Activated CD8-positive, alpha-beta memory T cell treated with anti-CD3 and anti-CD28 coated beads, Interleukin-2, amount 50 U/mL, for 24 hours (primary cell): ENCODE results near the gene FAM72D.
"Not testable (repeated sequence)": the region's sequence is repeated elsewhere in the genome, so short reads cannot be mapped to it uniquely, and the experiment has no call there.

Source experiments
- DNase-seq: peaks from one replicate; pipeline ENCODE4 v3.0.0-alpha.2; 2020; ENCODE audit errors: extremely low read depth

FAM72D gene

GRCh38 chr1:145082483-145083255, 13.1 kb upstream of the FAM72D start:
- not testable (repeated sequence) for DNase-seq

DNA sequence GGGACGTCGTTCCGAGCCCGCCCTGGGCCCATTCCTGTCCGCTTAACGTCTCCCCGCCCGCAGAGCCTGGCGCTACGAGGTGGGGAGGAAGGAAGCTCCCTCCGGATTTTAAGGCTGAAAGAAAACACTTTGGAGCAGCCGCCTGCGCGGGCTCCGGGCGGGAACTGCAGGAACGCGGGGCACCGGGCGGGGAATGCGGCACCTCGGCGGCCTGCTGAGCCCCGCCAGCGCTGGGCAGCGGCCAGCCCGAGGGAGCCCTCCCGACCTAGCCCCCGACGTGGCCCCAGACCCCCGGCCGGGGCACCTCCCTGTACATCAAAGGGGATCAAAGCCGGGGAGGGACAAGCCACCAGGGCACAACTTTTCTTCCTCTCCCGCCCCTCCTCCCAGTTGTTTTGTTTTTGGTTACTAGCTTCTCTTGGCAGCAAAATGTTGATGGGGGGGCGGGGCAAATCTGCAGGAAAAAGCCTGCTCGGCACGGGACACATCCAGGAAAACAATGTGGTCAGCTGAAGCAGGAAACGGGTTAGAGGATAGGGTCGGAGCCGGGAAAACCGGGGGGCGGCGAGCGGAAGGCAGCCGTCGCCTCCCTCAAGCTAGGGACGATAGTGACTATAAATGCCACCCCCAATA, 2.1 kb upstream of the FAM72D start:
- not testable (repeated sequence) for DNase-seq

- not testable (repeated sequence) for DNase-seq
Observed at GRCh38 chr1:145094655-145095211, 1.0 kb upstream of the FAM72D start.

- DNase-seq: not testable (repeated sequence)
Observed at GRCh38 chr1:145101725-145102124, 6.0 kb downstream of the FAM72D start.

DNA sequence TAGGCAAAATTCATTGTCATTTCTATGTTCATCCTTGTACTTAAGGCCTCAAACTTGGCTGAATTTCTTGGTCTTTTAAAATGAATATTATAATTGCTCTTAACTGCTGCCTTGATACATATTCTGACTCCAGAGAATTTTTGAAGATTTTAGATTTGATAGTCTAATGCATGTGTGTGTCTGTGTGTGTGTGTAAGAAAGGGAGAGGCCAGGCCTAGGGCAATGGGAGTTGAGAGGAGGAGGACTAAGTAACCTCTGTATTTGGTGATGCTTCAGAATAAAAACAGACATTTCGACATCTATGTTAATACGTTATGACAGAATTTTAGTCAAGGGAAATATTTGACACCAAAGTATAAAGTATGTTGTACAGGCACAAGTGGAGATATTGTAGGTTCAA, 7.5 kb downstream of the FAM72D start:
- DNase-seq: not testable (repeated sequence)

DNA sequence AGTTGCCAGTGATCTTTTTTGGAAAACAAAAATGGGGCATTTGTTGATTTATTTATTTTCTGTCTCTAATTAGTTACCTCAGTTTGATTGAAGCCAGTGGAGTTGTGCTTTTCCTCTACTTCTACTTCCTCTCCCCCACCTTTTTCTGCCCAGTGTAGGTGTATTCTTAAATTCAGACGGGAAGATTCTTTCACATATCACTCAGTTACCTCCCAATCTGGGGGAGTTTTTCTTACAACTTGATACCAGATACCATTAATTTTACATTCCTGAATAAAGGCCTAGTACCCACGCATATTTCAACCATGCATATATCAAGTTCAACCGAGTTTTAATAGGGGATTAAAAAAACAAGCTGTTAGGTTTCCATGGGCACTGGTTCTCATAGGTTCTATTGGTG, 15.9 kb downstream of the FAM72D start:
- not testable (repeated sequence) for DNase-seq

DNA sequence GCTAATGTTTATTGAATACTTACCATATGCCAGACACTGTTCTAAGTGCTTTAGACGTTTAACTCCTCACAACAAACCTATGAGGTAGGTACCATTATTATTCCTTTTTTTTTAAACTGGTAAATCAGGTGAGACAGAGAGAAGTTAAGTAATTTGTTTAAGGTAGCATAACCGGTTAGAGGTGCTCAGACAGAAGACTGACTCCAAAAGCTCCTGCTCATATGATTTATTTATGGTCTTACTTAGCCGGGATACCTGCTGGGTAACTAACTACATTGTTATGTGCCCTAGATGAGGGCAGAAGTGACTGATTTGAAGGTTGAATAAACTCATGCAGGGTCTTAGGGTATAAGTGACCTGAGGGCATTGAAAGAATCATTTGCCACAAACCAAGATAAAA, 16.9 kb downstream of the FAM72D start:
- not testable (repeated sequence) for DNase-seq

GRCh38 chr1:145114560-145115057, 18.8 kb downstream of the FAM72D start:
- not testable (repeated sequence) for DNase-seq

DNA sequence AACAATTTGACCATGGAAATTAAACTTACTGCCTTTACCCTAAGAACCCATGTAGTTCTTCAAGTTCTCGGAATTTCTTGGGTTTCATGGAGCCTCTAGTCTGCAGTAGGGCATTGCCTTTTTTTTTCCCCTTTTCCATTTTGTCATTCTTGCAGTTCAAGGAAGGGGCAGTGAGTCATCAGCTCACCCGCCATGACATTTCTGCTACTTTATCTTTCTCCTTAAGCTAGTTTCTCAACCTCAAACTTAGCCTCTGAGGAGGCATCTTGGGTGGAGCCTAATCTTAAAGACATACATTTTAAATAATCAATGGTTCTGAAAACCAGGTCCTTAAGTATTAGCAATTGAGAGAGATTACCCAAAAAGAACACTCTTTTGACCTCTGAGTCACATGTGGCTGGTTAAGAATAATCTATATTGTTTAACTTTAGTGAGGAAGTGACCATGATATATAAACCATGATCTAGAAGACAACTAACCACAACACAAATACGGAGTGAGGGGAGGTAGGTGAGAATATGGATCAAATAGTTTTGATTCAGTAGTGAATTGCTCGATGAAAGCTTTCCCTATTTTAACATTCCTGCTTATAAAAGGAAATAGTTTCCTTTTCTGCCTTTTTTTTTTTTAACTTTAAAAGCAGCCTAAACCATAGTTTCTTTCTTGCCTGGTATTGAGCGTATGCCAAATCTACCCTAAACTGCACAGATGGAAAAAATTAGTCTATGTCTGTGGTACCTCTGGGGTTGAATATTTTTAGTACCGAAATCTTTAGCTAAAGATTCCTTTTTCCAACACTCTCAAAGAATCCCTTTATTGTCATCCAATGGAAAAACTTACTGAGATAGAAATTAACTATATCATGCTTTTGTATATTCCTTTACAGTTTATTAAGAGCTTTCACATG, 20.1 kb downstream of the FAM72D start:
- not testable (repeated sequence) for DNase-seq

DNA sequence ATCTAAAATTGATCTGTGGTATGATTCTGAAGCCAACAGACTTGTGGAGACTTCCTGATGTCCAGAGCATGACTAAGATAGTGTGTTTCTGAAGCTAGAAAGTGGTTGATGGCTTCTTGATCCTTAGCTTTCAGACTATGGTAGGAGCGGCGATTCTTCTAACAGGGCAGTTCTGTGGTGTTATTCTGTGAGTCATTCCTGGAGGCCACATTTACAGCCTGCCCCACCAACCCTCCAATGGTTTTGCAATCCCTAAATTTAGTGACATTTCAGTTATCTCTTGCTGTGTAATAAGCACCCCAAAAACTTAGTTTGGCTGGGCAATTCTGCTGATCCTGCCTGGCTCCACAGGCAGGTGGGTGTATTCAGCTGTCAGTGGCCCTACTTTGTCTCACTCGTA, 24.1 kb downstream of the FAM72D start:
- not testable (repeated sequence) for DNase-seq

DNA sequence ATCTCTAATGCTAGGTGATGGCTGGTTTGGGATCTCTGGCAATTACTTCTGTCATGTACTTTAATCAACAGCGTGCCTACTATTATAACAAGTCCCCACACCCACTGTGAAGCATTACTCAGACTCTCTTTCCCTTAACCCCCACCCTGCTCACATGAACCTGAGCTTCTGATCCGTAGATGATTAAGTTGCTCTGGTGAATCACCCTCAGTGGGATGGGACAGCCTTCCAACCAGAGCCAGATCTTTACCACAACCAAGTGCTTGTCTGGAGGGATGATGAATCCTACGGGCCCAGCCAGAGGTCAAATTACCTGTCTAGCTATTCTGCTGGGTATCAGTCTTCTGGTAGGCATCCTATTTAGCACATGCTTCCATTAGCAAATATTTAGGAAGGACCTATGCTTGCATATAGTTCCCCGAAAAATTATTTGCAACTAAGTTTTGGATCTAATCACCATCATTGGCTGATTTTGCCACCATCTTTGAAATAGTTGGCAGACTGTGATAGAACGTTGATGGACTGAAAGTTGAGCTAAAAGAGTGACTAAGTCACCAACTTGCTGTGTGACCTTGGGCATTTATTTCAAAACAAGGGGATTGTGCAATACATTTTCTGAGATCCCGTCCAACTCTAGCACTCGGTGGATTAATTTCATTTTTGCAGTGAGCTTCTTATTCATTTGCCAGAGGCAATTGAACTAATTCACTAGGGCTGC, 26.7 kb downstream of the FAM72D start:
- DNase-seq: not testable (repeated sequence)

GRCh38 chr1:145123062-145123395, 27.3 kb downstream of the FAM72D start:
- not testable (repeated sequence) for DNase-seq

DNA sequence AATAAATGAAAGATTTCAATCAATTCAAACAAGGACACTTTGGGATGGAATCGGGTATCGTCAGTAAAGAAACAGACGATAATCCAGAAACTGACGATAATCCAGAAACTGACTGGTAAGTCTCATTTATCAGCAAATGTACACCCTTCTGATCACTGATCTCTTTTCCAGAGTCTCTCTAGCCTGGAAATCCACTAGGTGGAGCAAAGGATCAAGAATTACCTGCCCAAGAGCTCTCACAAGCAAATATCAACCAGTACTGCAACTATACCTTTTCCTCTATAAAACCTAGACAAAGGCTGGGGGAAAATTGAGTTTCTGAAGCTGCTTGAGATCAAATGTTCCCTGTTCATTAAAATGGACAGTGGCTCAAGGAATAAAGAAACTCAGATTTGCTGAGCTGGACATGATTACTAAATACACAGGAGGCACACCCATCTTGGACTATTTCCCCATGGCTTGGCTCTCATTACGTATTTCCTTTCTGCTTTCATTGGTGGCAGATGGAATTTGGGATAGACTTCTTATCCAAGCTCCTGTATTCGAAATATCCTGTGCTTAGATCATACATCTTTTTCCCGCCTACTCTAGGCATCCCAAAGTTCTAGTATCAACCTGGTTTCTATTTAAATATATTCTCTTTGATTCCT, 28.3 kb downstream of the FAM72D start:
- DNase-seq: not testable (repeated sequence)

DNA sequence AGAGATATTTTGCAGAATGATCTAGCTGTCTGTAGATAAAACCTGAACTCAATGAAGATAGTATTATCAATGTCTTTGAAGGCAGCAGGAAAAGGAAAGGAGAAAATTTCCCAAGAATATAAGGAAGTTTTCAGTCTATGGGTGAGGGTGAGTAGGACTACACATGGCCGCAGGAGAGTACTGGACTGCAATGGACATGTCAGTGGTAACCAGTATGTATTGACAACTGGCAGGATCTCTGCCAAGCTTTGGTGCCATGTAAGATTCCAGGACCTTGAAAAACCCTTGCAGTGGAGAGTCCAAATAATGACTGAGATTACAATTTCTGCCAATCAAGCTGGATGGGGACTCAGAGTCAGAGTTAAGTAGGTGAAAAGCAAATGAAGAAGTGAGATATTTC, 29.3 kb downstream of the FAM72D start:
- not testable (repeated sequence) for DNase-seq

GRCh38 chr1:145127144-145127543, 31.4 kb downstream of the FAM72D start:
- not testable (repeated sequence) for DNase-seq

GRCh38 chr1:145128697-145129469, 33.1 kb downstream of the FAM72D start:
- DNase-seq: not testable (repeated sequence)

DNA sequence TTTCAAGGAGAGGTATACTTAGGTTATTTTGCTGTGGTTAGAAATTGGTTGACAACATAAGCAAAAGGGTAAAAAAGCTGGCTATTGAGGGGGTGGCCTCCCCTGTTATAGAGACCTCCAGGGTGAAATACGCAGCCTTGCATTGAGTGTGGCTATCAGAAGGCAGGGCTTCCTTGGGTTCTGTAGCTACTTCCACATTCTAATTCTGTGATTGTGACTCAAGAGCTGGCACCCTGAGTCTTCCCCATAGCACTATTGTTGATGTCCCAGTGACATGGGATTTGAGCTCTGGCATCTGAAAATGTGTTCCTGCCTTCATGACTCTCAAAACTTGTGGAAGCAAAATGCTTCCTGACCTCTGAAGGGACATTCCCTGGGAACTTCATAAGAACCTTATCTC, 38.7 kb downstream of the FAM72D start:
- DNase-seq: not testable (repeated sequence)

GRCh38 chr1:145140549-145140948, 44.8 kb downstream of the FAM72D start:
- not testable (repeated sequence) for DNase-seq

DNA sequence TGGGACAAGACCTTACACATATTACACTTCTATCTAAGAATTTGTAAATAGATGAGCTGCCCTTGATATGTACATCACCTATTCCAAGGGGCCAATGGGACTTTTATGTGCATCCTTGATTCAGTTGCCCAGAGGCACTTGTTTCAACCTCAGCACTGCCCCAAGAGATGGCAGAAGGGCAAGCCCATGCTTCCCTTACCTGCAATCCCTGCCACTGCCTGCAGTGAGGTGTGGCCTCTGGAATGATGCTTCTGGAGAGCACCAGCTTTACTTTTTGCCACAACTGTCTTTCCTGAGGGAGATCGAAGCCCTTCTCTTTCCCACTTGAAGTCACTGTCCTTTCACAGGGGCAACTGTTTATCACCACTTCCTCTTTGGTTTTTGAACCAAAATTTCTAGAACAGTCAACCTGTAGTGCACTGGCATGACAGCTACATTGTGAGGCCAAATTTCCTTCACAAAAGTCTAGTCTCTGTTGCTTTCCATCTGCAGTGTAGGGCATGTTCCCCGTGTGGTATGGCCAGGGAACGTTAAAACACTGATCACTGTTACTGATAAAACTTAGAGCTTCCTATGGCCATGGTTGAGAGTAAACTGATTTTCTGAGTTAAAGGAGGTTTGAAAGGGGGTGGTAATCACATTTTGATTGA, 48.6 kb downstream of the FAM72D start:
- not testable (repeated sequence) for DNase-seq
